ENCODE results near the gene MED29.

GRCh38 chr19:39444598-39445195, 53.5 kb downstream of the MED29 start:
- TF ChIP-seq CTCF (IDR thresholded peaks at IDR 0.05; ENCODE audit: insufficient read depth, low read depth, low read length), result no peak
- no peak for TF ChIP-seq EZH2 (IDR thresholded peaks at IDR 0.05; ENCODE audit: insufficient read depth, low read length)
